Measurements from ENCODE around the gene TRAF3IP1. TPM values are rescaled to one million over a fixed set of nuclear protein-coding genes. Genes with fewer than 3 reads are reported as not detected.

The TRAF3IP1 gene
- polyA plus RNA-seq, 4 donors = 18.7 to 23.3 (median 21.6) TPM

DNA sequence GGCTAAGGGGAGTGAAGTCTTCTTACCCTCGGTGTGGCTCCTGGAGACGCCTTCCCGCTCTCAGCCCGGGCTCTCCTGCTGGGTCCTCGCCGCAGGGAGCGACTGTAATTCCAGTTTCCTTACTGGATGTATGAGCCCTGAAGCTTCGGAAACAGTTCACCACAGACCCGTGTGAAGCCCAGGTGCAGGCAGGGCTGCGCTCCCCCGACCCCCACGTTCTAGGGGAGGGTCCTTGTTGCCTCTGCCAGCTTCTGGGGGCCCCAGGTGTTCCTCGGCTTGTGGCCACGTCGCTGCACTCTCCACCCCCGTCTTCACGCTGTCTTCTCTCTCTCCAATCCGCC lies 101.3 kb downstream of the TRAF3IP1 start:
- DNase-seq (ENCODE audit: low read depth in 4 of 4, low spot score in 3 of 4) = no peak

DNA sequence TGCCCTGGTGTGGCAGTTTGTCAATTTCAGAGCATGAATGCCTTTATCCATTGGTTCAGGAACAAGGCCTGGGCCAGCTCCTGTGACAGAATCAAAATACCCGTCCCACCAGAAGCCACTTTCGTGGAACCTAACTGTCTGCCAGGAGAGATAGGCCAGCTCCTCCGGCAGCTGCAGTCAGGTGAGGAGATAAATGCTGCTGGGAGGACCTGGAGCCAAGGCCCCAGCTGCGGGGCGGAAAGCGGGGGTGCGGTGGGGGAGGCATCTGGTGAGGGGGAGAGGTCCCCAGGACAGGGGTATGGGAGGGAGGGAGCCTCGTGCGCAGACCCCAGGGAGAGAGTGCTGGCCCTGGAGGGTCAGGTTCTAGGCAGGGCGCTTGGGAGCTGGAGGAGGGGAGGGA lies 102.0 kb downstream of the TRAF3IP1 start:
- DNase-seq (ENCODE audit: low read depth in 4 of 4, low spot score in 3 of 4) = no peak

DNA sequence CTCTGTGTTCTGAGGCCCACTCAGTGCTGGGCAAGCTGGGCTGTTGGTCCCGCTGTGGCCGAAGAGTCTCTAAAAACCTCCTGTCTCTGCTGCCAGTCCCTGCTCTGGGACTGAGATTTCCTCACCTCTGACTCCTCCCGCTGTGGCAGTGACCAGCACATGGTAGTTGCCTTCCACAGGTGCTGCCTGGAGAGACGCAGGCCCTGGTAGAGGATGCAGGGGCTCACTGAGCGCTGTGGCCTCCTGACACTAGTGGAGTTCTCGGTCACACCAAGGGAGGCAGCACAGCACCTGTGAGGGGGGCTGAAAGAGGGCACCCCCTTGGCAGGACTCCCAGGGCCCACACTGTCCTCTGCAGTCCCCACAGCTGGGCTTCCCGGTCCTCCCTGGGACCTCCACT lies 102.6 kb downstream of the TRAF3IP1 start:
- no peak for DNase-seq (ENCODE audit: low read depth in 4 of 4, low spot score in 3 of 4)

DNA sequence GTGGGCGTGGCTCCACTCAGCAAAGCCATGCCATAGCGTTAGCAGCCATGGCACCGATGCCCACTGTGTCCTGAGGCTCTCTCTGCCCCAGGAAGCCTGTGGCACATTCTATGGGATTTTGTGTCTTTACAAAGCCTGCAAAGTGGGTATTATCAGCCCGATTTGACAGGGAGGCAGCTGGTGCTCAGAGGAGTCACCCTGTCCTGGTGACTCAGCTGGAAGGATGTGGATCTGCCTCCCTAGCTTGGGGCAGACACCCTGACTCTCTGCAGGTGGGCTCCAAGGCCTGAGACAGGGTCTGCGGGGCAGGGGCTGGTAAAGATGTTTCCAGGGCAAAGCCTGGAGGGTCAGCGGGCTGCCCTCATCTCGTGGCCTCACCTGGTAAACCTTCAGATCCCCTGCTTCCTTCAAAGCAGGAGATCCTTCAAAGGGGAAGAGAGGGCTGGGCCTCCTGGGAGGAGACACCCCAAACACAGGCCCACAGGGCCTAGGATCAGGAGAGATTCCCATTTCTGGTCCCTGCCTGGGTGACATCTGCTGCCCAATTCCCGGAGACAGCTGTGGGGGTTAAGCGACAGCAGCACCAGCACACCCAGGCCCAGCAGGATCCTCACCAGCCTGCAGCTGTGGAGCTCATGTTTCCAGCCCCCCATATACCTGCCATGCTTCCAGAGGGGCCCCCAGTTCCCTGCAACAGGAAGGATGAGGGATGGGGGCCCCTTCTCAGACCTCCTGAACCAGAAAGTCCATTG lies 103.4 kb downstream of the TRAF3IP1 start:
- no peak for DNase-seq (ENCODE audit: low read depth in 4 of 4, low spot score in 3 of 4)

DNA sequence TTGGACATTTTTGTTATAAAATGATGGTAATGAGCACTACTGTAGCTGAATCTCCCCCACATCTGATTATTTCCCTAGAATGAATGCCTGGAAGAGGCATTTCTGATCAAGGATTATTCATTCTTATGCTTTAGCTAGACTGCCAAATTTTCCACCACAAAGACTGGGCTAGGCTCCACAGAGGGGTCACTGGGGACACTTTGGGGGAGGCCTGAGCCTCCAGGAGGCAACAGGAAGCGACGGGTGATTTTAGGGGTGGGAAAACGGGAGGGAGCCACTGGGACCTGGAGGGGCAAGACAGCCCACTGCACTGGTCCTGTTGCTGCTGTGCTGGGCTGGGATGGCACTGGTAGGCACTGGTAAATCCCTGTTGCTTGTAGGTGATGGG lies 104.0 kb downstream of the TRAF3IP1 start:
- DNase-seq (ENCODE audit: low read depth in 4 of 4, low spot score in 3 of 4) = no peak

DNA sequence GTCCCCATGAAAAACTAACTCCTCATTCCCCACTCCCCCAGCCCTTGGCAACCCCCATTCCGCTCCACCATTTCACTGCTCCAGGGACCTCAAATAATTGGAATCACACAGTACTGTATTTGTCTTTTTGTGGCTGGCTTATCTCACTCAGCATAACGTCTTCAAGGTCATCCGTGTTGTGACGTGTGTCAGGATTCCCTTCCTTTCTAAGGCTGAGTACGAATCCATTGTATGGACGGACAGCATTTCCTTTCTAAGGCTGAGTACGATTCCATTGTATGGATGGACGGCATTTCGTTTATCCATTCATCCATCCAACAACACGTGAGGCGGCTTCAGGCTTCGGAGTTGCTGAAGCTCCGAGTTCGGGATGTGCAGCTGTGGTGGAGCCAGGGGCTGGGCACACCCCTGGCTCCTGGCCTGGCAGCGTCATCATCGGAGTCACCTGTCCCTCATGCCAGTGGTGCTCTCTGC lies 105.2 kb downstream of the TRAF3IP1 start:
- DNase-seq (ENCODE audit: low read depth in 4 of 4, low spot score in 3 of 4) = no peak

DNA sequence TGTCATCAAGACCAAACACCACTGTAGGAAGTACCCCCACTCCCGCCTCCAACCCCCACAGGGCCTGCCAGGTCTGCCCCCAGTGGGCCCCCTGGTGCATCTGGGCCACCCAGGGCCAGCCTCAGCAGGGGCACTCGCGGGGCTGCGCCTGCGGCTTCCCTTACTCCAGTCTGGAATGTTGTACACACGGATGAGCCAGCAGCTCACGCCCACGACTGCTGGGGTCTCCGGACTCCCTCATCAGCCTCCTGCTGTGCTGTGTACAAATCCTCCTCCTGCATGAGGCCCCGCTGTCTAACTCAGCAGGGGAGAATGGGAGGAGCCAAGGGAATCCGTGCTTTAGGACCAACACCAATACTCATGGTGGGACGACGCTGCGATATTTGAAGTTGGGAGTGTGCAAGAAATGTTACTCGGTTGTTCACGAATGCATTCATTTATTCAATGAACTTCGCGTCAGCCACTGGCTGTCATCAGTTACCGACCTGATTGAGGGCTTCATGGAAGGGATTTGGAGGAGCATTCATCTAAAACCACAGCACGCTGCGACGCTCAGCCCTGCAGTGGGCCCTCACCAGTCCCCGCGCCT lies 105.8 kb downstream of the TRAF3IP1 start:
- DNase-seq (ENCODE audit: low read depth in 4 of 4, low spot score in 3 of 4) = peak in 1 of 4 donors; percentile 32

DNA sequence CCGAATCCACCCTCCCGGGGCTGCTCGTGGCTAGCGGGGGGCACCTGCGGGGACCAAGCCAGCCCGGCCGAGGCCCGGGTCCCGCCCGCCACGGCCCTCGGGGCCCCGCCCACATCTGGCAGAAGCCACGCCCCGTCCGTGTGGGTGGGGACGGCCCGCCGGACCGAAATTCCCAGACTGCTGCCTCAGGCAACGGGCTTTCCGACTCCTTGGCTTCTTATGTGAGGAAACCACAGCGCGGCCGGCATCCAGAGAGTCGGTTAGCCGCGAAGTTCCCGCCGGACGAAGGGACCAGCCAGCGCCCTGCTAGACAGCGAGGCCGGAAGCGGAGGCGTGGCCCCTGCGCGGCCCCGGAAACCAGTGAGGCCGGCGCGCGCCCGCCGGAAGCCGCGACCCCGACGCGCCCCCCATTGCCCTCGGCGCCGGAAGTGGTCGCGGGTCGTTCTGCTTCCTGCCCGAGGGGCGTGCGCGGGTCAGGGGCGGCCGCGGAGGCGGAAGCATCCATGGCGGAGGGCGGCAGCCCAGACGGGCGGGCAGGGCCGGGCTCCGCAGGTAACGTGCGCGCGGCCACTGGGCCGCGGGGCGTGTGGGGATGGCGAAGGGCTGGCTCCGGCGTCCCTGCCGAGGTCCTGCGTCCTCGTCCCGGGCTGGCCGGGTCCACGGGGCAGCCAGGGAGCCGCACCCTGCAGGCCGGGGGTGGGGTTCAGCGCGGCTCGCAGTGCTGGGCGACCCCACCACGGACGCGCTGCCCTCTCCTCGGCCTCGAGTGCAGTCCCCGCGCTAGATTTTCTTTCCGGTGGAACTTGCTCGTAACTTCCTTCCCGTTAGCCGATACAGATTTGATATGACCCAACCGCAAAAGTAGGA lies 106.5 kb downstream of the TRAF3IP1 start, which contains the start of gene ASB1:
TSS of gene ASB1 (plus strand) at position 360 of the 867 bp plus-strand sequence. CDS start at position 504, 144 bp downstream.
- peak; percentile 56 to 76 (median 65) for DNase-seq (ENCODE audit: low read depth in 4 of 4, low spot score in 3 of 4)

DNA sequence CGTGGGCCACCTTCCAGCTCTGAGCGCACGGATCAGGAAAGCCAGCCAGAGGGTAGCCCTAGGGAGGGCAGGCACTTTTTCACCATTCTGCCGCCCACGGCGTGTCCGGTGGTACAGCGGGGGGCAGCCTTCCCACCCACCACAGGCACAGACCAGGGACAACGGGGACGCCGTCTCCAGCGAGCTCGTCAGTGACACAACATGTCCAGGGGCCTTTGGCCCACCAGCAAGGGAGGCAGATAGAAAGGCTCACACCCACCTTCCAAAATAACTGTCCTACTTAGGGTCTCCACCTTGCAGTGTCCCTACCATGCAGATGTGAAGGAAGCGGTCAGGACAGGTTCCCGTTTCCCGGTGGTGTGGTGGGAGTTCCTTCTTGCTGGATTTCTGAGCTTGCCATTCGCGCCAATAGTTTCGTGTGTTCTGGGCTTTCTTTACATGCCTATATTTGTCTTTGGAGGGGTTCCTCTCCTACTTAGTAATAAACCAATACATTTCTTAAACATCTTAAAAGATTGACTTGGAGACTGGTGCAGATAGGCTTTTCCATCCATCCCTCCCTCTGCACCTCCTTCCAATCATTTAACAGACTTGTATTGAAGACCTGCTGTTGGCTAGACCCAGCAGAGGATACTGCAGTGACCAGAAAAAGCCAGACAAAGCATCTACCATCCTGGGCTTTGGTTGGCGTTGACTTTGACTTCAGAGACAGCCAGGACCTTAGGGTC lies 107.3 kb downstream of the TRAF3IP1 start:
- DNase-seq (ENCODE audit: low read depth in 4 of 4, low spot score in 3 of 4) = no peak

DNA sequence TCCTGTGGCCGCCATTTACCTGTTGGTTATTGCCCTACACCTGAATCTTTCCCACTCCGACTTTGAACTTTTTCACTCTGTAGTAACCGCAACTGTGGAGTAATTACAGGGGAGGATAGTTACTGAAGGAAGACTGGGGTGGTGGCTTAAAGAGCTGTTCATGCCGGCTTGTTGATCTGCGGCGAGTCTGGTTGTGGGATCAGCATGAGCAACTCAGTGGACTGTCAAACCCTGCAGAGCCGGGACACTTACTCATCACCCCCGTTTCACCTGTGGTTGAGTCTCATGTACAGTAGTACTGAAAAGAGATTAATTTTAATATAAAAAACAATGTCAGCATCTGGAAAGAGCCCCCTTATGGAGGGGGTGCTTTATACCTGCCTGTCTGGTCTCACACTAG lies 108.5 kb downstream of the TRAF3IP1 start:
- DNase-seq (ENCODE audit: low read depth in 4 of 4, low spot score in 3 of 4) = no peak

DNA sequence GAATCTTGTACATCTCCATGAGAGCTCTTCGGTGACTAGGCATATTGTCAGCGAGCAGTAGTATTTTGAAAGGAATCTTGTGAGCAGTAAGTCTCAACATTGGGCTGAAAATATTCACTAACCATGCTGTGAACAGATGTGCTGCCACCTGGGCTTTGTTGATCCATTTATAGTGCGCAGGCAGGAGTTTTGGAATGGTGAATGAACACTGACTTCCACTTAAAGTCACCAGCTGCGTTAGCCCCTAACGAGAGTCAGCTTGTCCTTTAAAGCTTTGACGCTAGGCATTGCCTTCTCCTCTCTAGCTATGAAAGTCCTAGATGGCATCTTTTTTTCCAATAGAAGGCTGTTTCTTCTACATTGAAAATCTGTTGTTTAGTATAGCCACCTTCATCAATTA lies 110.5 kb downstream of the TRAF3IP1 start:
- no peak for DNase-seq (ENCODE audit: low read depth in 4 of 4, low spot score in 3 of 4)

DNA sequence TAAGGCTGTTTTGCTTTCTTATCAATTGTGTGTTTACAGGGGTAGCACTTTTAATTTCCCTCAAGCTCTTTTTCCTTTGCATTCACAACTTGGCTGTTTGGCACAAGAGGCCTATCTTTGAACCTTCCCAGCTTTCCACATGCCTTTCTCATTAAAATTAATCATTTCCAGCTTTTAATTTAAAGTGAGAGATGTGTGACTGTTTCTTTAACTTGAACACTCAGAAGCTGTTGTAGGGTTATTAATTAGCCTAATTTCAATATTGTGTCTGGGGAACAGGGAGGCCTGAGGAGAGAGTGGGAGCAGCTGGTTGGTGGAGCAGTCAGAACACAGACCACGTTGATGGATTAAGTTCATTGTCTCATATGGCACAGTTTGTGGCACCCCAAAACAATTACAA lies 111.1 kb downstream of the TRAF3IP1 start:
- DNase-seq (ENCODE audit: low read depth in 4 of 4, low spot score in 3 of 4) = no peak

DNA sequence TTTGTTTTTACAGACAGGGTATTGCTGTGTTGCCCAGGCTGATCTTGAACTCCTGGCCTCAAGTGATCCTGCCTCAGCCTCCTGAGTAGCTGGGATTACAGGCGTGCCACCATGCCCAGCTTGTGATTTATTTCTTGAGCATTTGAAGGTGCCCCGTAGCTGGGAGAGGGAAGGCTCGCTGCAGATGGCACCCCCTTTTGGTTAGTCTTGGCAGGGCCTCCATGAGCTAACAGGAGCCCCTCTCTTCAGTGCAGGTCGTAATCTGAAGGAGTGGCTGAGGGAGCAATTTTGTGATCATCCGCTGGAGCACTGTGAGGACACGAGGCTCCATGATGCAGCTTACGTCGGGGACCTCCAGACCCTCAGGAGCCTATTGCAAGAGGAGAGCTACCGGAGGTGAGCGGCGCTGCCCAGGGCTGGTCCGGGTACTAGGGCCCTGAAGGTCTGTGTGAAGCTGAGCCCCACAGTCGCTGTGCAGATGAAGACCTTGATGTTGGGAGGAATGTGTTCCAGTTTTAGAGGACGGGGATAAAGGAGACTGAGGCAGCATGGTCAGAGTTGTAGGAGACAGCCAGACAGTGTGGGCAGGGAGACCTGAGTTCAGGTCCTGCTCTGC lies 113.1 kb downstream of the TRAF3IP1 start:
- DNase-seq (ENCODE audit: low read depth in 4 of 4, low spot score in 3 of 4) = no peak

DNA sequence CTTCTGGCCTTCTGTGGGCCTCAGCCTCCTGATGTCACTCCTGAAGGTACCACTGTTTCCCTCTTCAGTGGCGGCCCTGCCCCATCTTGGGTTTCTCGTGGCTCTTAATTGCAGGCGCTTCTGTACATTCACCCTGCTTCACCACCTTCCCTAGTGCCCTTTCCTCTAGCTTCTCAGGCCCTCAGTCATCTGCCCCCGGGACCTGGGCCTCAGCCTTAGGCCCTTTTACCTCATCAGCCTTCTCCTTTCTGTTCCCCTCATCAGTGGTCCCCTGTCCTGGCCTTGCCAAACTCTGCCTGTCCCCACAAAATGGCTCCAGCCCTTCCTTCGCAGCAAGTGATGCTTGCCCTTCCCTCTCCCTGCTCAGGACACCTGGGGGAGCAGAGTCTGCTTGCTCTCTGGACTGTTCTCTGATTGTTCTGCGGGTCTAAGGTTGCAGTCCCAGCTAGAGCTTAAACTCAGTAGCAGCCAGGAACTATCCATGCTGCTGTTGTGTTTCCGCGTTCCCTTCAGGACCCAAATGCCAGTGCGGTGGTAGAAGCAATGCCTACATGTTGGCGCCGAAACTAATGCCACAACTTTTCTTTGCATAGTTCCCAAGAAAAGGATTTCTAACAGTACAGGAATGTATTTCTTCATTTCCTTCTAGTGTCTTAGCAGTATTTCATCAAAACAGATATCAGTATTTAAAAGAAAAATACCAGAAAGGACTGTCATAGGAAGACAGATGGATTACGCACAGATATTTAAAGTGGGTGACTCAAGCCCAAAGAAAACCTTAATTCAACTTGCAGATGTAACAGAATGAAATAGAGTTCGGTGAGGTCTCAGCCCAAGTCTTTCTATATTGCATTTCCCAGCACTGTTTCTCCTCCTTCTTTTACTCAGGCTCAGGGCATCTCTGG lies 113.9 kb downstream of the TRAF3IP1 start:
- DNase-seq (ENCODE audit: low read depth in 4 of 4, low spot score in 3 of 4) = no peak

DNA sequence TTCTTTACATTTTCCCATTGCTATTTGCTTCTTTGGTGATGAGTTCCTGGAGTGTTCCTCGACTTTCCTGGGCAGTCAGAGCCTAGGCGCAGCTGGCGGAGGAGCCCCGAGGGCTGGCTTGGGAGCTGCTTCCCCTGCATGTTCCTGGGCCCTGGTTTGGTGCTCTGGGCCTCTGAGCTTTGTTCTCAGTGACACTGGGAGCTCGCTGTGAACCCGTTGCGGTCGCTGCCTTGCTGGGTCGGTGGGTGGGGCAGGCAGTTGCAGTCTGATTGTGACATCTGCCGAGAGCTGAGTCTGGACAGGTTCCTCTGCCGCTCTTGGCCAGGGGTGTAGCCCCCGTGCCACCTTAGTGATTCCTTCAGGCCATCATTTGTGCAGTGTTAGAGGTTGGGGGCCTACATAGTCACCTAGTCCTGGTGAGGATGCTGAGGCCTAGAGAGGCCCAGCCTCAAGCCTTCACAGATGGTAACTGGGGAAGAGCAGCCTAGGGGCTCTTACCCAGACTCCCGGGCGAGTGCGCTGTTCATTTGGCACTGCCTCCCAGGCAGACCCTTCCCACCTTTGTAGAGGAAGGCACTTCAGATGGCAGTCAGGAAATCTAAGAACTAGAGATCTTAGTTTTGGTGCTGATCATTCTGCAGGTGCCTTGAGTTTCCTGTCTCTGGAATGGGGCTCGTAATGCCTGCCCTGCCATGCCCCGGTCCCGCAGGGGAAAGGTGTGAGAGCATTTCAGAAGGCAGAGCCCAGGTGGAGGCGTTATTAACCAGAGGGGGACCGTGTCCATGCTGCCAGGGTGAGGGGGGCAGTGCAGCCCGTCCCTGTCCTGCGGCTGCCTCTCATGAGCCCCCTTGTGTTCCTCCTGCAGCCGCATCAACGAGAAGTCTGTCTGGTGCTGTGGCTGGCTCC lies 114.8 kb downstream of the TRAF3IP1 start:
- no peak for DNase-seq (ENCODE audit: low read depth in 4 of 4, low spot score in 3 of 4)

DNA sequence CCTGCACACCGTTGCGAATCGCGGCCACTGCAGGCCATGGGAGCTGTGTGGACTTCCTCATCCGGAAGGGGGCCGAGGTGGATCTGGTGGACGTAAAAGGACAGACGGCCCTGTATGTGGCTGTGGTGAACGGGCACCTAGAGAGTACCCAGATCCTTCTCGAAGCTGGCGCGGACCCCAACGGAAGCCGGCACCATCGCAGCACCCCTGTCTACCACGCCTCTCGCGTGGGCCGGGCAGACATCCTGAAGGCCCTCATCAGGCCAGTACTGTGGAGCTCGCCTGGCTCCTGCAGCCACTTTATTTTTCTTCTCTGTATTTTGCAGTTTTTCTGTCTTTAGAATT lies 115.4 kb downstream of the TRAF3IP1 start:
- no peak for DNase-seq (ENCODE audit: low read depth in 4 of 4, low spot score in 3 of 4)

DNA sequence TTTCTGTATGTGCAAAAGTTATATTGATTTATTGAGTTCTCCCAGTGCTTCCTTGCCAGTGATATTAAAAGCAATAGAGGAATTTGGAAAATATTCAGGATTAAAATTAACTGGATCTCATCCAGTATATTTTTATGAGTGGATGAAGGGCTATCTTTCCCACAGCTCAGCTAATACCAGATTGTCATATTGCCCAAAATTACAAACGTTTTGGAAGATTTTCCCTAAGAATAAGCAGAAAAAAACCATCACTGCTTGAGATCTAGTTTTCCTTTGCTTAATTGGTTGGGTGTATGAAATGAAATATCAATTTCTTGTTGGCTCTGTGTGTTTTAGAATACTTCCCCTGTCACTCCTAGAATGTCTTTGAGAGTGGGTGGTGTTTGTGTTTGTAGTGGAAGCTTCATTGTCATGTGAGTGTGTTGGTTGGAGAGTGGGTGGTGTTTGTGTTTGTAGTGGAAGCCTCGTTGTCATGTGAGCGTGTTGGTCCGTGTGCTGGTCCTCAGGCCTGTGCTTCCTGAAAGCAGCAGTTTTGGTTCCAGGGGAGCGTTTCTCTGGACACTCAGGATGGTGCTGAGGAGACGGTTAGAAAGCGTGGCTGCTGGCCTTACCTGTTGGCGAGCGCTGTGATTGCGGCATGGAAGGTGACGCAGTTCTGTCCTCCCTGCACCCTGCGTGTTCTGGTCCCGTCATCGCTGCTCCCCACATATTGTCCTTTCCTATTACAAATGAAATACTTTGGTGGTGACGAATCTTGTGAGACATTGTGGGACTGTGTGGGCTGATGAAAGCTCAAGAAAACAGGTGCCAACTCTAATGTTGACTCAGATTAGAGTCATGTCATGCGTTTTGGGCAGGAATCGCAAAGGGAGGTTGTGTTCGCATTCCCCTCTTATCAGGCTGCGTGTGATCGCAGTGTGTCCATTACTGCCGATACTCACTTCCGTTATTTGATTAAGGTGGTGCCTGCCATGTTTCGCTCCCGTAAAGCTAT lies 118.8 kb downstream of the TRAF3IP1 start:
- no peak for DNase-seq (ENCODE audit: low read depth in 4 of 4, low spot score in 3 of 4)

All from right renal pelvis (tissue), 4 donors.